Heart left ventricle (tissue), 16 donors: ENCODE results near the gene FRMD1. TPM values are rescaled to one million over a fixed set of nuclear protein-coding genes. Genes with fewer than 3 reads are reported as not detected.

Experiments
- ATAC-seq, 4 donors: fragments of 200-7000 bp; cut with Tn5 transposase; one replicate each; pipeline ENCODE4 v1.9.1; 2020 to 2022; ENCODE audit warnings: moderate library complexity in 4 of 4, mild to moderate bottlenecking in 3 of 4, moderate number of reproducible peaks in 1 of 4
- DNase-seq, 5 donors: peaks; one replicate each; pipeline ENCODE4 v3.0.0-alpha.2; 2020
- H3K27ac ChIP-seq, 12 donors: fragments of 200-600 bp; sonication (generic) in 4 of 12; one replicate each; pipeline versions ENCODE4 v1.5.0 to v1.8.0; 2016 to 2022; ENCODE audit warnings: mild to moderate bottlenecking in 2 of 12
- H3K27me3 ChIP-seq, 9 donors: fragments of 200-600 bp; sonication (generic) in 2 of 9; one replicate each; pipeline versions ENCODE4 v1.5.1 to v1.8.0; 2016 to 2022; ENCODE audit warnings: mild to moderate bottlenecking in 3 of 9
- H3K36me3 ChIP-seq, 9 donors: fragments of 200-600 bp; sonication (generic) in 2 of 9; one replicate each; pipeline versions ENCODE4 v1.5.0 to v1.8.0; 2018 to 2022; ENCODE audit warnings: mild to moderate bottlenecking in 2 of 9
- H3K4me1 ChIP-seq, 12 donors: fragments of 200-600 bp; sonication (generic) in 4 of 12; one replicate each; pipeline versions ENCODE4 v1.5.0 to v1.8.0; 2016 to 2022; ENCODE audit warnings: mild to moderate bottlenecking in 3 of 12
- H3K4me3 ChIP-seq, 12 donors: fragments of 200-600 bp; sonication (generic) in 4 of 12; one replicate each; pipeline versions ENCODE4 v1.5.0 to v1.8.0; 2017 to 2022; ENCODE audit warnings: mild to moderate bottlenecking in 9 of 12, moderate library complexity in 4 of 12
- H3K9me3 ChIP-seq, 12 donors: fragments of 200-600 bp; sonication (generic) in 4 of 12; one replicate each; pipeline versions ENCODE4 v1.5.0 to v1.8.0; 2016 to 2022; ENCODE audit warnings: mild to moderate bottlenecking in 1 of 12
- CTCF ChIP-seq, 12 donors: fragments of 200-600 bp; sonication (generic) in 4 of 12; IDR thresholded peaks; one replicate each; pipeline versions ENCODE4 v1.5.0 to v1.8.0; 2018 to 2022; ENCODE audit warnings: antibody characterized with exemption in 12 of 12, mild to moderate bottlenecking in 5 of 12
- POLR2A ChIP-seq, 2 donors: fragments of 450-650 bp; IDR thresholded peaks; one replicate each; pipeline ENCODE4 v1.6.1; 2017; ENCODE audit warnings: antibody characterized with exemption in 2 of 2, mild to moderate bottlenecking in 2 of 2, moderate library complexity in 2 of 2
- WGBS, 4 donors: extraction: QIAGEN DNeasy Blood & Tissue Kit in 2 of 4; methylation state at CpG; one replicate each; pipeline versions ENCODE4 v1.1.5 to v1.1.7; 2013 to 2018; 5-methylcytosine and 5-hydroxymethylcytosine counted together
- intact Hi-C, 10 donors: fragments of 100-400 bp; cut with DNase I; formaldehyde crosslinking; loops; one replicate each; pipeline versions ENCODE4 v1.11.1 to v1.14.2; 2022
- polyA plus RNA-seq, 2 donors: library from polyadenylated mRNA; stranded (reverse); fragments of 200-250 nt; gene quantifications; one replicate each; pipeline ENCODE4 v1.2.3, GENCODE V29; 2013
- total RNA-seq, 9 donors: library from RNA; depleted of rRNA in 2 of 9; stranded (reverse); fragments of >200 nt in 2 of 9; fragmentation: NEBNext Ultra II Directional in 3 of 9; extraction: Animal tissue kit (Norgen Biotek cat#: 25700) in 3 of 9; gene quantifications; one replicate each; pipeline versions ENCODE4 v1.1.0 to v1.2.4, GENCODE V29; 2016 to 2023
- donor health status: ischemic (EF 13 %, LVEDD 7.1; RV severe dilation, severe dysfunction).
- donor health status: healthy with polysubstance abuse.
- donor health status: DM: no; HTN: yes; CAD: no.
- donor health status: DM: no; HTN: no; CAD: no.
- donor health status: ischemic (EF 25% LVEDD 6.9; RV normal size, moderate dysfunction).
- donor health status: ischemic (EF 25% LVEDD 5.7; RV mildly dilated, moderate dysfunction).
- donor health status: healthy.
- donor health status: DM: yes; HTN: yes; CAD: no.
- donor health status: ischemic (EF 35%, LVEDD 5.7; RV mildly dilated, moderate dysfunction).
- donor health status: nonischemic (EF 11% LVEDD 7.7; RV severe dilation, severe dysfunction).
- donor health status: DM: yes; HTN: yes; CAD: no.
- donor health status: PGD.
- donor health status: ischemic (EF 29% LVEDD 5.4; RV normal size, mild dysfunction).
- donor health status: nonischemic (EF 23%, LVEDD 6.1; RV moderate dilation, normal function).

Gene FRMD1
- total and polyA plus RNA-seq, 11 donors = 0.04 to 0.50 (median 0.14) TPM; not detected in 7

GRCh38 chr6:168053086-168053956 is 25.7 kb downstream of the FRMD1 start:
- Histone ChIP-seq H3K36me3 (no peaks in the 10 kb centered on the region), H3K4me3 (no peak overlapping the region), H3K27ac (peak overlapping the region in 4 of 12 donors; percentile 57 to 84 (median 80)), H3K9me3 (no peaks in the 10 kb centered on the region), H3K27me3 (no peaks in the 10 kb centered on the region), H3K4me1 (peaks cover 13 to 48% (median 24%) of the 10 kb centered on the region in 12 donors)
- ATAC-seq (no peak), DNase-seq (no peak)
- no peak for TF ChIP-seq CTCF (IDR thresholded peaks at IDR 0.05)
- no peak for TF ChIP-seq POLR2A (IDR thresholded peaks at IDR 0.05)
- WGBS, 4 donors = 86 to 91% (median 88%) methylated on average over 37 to 38 of the region's 38 CpGs
- intact Hi-C loops = loop anchor here in 5 of 10 donors (5.0 to 10.0 kb wide), 2 partner anchors 139 to 146 kb away; no protein-coding TSS in a partner anchor

GRCh38 chr6:168052291-168052891 is 26.6 kb downstream of the FRMD1 start:
- Histone ChIP-seq H3K4me1 (peaks cover 13 to 48% (median 24%) of the 10 kb centered on the region in 12 donors), H3K9me3 (no peaks in the 10 kb centered on the region), H3K4me3 (no peak overlapping the region), H3K27me3 (no peaks in the 10 kb centered on the region), H3K36me3 (no peaks in the 10 kb centered on the region), H3K27ac (no peak overlapping the region)
- no peak for TF ChIP-seq POLR2A (IDR thresholded peaks at IDR 0.05)
- no peak for TF ChIP-seq CTCF (IDR thresholded peaks at IDR 0.05)
- intact Hi-C loops = loop anchor here in 5 of 10 donors (5.0 to 10.0 kb wide), 2 partner anchors 138 to 145 kb away; no protein-coding TSS in a partner anchor
- 92 to 97% (median 96%) methylated on average over 20 to 26 of the region's 26 CpGs for WGBS, 4 donors
- DNase-seq (no peak), ATAC-seq (no peak)

- no peak for ATAC-seq
- WGBS, 4 donors = 95 to 99% (median 96%) methylated on average over 9 of the region's 9 CpGs
- no peak overlapping the region for H3K27ac ChIP-seq
- no peaks in the 10 kb centered on the region for H3K36me3 ChIP-seq
- no peak for DNase-seq
- TF ChIP-seq CTCF (IDR thresholded peaks at IDR 0.05) (no peak), POLR2A (IDR thresholded peaks at IDR 0.05) (no peak)
- no peaks in the 10 kb centered on the region for H3K9me3 ChIP-seq
- intact Hi-C loops = loop anchor here in 5 of 10 donors (5.0 to 10.0 kb wide), 2 partner anchors 137 to 144 kb away; no protein-coding TSS in a partner anchor
- no peak overlapping the region for H3K4me3 ChIP-seq
- peaks cover 13 to 43% (median 24%) of the 10 kb centered on the region in 12 donors for H3K4me1 ChIP-seq
- no peaks in the 10 kb centered on the region for H3K27me3 ChIP-seq
Observed at GRCh38 chr6:168051648-168052047, 27.4 kb downstream of the FRMD1 start.
